Measurements from ENCODE around the gene NFYC.
"Not testable (repeated sequence)": the region's sequence is repeated elsewhere in the genome, so short reads cannot be mapped to it uniquely, and the experiment has no call there.

Gene NFYC

DNA sequence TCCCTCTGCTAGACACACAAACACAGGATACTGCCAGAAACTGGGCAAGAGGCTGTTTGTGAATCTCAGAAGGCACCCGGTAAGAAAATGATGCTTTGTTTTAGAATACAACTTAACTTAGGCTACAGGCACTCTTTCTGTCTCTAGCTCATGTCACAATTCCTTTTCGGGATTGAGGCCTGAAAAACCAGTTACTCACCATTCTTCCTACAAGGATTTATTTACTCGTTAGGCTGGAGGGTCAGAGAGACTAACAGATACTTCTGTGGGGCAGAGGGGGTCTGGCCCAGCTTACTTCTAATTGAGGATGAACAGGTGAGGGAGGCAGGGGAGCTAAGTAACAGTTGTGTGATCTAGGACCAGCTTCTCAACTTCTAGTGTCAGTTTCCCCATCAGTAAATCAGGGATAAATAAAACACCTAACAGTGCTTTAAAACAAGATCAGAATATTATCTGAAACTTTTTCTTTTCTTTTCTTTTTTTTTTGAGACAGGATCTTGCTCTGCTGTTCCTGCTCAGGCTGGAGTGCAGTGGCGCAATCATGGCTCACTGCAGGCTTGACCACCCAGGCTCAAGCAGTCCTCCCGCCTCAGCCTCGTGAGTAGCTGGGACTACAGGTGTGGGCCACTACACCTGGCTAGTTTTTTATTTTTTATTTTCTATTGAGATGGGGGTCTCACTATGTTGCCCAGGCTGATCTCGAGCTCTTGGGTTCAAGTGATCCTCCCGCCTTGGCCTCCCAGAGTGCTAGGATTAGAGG lies 31.9 kb downstream of the NFYC start:
- no peak overlapping the region for H3K4me3 ChIP-seq (replicated peaks; ENCODE audit: low read depth, low read length)
- no peaks in the 10 kb centered on the region for H3K27me3 ChIP-seq (replicated peaks; ENCODE audit: control insufficient read depth, insufficient read depth, low read length)
- DNase-seq (ENCODE audit: extremely low read depth, insufficient read length): no peak
- no peaks in the 10 kb centered on the region; the same call in 1 of the 2 replicates for H3K36me3 ChIP-seq (ENCODE audit: control insufficient read depth, insufficient read depth, low read length)
- TF ChIP-seq, protein P1, sequence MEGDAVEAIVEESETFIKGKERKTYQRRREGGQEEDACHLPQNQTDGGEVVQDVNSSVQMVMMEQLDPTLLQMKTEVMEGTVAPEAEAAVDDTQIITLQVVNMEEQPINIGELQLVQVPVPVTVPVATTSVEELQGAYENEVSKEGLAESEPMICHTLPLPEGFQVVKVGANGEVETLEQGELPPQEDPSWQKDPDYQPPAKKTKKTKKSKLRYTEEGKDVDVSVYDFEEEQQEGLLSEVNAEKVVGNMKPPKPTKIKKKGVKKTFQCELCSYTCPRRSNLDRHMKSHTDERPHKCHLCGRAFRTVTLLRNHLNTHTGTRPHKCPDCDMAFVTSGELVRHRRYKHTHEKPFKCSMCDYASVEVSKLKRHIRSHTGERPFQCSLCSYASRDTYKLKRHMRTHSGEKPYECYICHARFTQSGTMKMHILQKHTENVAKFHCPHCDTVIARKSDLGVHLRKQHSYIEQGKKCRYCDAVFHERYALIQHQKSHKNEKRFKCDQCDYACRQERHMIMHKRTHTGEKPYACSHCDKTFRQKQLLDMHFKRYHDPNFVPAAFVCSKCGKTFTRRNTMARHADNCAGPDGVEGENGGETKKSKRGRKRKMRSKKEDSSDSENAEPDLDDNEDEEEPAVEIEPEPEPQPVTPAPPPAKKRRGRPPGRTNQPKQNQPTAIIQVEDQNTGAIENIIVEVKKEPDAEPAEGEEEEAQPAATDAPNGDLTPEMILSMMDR (IDR thresholded peaks at IDR 0.05; ENCODE audit: insufficient read depth, low read length, poor library complexity, severe bottlenecking): no peak

- H3K4me3 ChIP-seq (replicated peaks; ENCODE audit: low read depth, low read length); H3K36me3 ChIP-seq (ENCODE audit: control insufficient read depth, insufficient read depth, low read length); H3K27me3 ChIP-seq (replicated peaks; ENCODE audit: control insufficient read depth, insufficient read depth, low read length); DNase-seq (ENCODE audit: extremely low read depth, insufficient read length): not testable (repeated sequence)
Observed at GRCh38 chr1:40727662-40728061, 36.2 kb downstream of the NFYC start.

- H3K36me3 ChIP-seq (ENCODE audit: control insufficient read depth, insufficient read depth, low read length); DNase-seq (ENCODE audit: extremely low read depth, insufficient read length); H3K27me3 ChIP-seq (replicated peaks; ENCODE audit: control insufficient read depth, insufficient read depth, low read length); H3K4me3 ChIP-seq (replicated peaks; ENCODE audit: low read depth, low read length): not testable (repeated sequence)
Observed at GRCh38 chr1:40729316-40729862, 37.9 kb downstream of the NFYC start.

DNA sequence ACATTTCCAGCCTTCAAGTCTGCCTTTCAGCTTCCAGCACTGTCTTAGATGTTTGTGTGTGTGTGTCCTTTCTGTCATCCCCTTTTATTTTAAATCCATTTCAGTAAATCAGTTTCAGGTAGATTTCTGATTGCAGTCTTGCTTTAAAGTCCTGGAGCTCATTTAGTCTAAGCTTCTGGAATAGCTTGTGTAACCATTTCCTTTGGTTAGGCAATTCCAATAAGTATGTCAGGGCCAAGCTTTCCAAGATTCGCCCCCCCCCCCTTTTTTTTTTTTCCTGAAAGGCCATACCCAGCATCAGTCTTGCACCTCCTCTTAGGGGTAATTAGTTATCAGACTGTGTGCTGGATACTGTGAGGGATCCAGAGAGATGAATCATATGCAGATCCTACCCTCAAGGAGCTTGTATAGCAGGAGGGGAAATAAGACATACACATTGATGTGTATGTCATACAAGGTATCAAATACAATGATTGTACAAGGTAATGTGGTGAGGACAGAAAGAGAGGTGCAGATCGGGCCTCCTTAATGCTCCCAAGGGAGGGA lies 41.3 kb downstream of the NFYC start:
- no peak for DNase-seq (ENCODE audit: extremely low read depth, insufficient read length)
- no peaks in the 10 kb centered on the region for H3K36me3 ChIP-seq (ENCODE audit: control insufficient read depth, insufficient read depth, low read length)
- no peaks in the 10 kb centered on the region for H3K27me3 ChIP-seq (replicated peaks; ENCODE audit: control insufficient read depth, insufficient read depth, low read length)
- TF ChIP-seq, protein P1 (IDR thresholded peaks at IDR 0.05; ENCODE audit: insufficient read depth, low read length, poor library complexity, severe bottlenecking): no peak
- H3K4me3 ChIP-seq (replicated peaks; ENCODE audit: low read depth, low read length): no peak overlapping the region

- Histone ChIP-seq H3K27me3 (replicated peaks; ENCODE audit: control insufficient read depth, insufficient read depth, low read length) (no peaks in the 10 kb centered on the region), H3K4me3 (replicated peaks; ENCODE audit: low read depth, low read length) (no peak overlapping the region), H3K36me3 (ENCODE audit: control insufficient read depth, insufficient read depth, low read length) (peaks cover 4% of the 10 kb centered on the region)
- DNase-seq (ENCODE audit: extremely low read depth, insufficient read length): no peak
- TF ChIP-seq, protein P1 (IDR thresholded peaks at IDR 0.05; ENCODE audit: insufficient read depth, low read length, poor library complexity, severe bottlenecking): no peak
Observed at GRCh38 chr1:40734882-40735628, 43.6 kb downstream of the NFYC start.

DNA sequence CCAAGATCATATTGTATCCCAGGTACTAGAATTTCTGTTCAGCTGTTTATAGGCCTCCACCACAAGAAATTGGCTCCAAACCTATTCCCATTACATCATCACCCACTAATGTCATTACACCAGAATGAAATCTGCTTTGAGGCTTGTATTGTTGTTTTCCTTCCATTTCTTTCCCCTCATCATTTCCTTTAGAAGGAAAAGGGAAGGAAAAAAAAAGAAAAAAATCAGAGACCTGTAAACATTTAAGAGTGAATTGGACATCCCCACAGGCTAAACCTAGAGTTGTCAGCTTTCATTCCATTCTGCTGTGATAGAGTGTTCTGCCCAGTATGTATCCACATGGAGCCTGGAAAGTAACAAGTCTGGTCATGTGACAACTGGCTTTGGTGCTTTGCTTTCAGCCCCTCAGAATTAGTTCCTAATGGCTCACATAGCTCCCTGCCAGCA lies 44.6 kb downstream of the NFYC start:
- H3K4me3 ChIP-seq (replicated peaks; ENCODE audit: low read depth, low read length): no peak overlapping the region

More for the DNA sequence above, 44.6 kb downstream of the NFYC start:
- DNase-seq (ENCODE audit: extremely low read depth, insufficient read length): no peak
- H3K36me3 ChIP-seq (ENCODE audit: control insufficient read depth, insufficient read depth, low read length): peaks cover 8% of the 10 kb centered on the region
- H3K27me3 ChIP-seq (replicated peaks; ENCODE audit: control insufficient read depth, insufficient read depth, low read length): no peaks in the 10 kb centered on the region
- TF ChIP-seq, protein P1 (IDR thresholded peaks at IDR 0.05; ENCODE audit: insufficient read depth, low read length, poor library complexity, severe bottlenecking): no peak
